GM19238 (cell line): ENCODE data around the gene CLCN7.
"Not testable (repeated sequence)": the region's sequence is repeated elsewhere in the genome, so short reads cannot be mapped to it uniquely, and the experiment has no call there.

Experiments
- DNase-seq: peaks from one replicate; pipeline ENCODE4 v3.0.0; 2011; ENCODE audit warnings: low spot score; ENCODE audit not compliant: insufficient read length

The CLCN7 gene

DNA sequence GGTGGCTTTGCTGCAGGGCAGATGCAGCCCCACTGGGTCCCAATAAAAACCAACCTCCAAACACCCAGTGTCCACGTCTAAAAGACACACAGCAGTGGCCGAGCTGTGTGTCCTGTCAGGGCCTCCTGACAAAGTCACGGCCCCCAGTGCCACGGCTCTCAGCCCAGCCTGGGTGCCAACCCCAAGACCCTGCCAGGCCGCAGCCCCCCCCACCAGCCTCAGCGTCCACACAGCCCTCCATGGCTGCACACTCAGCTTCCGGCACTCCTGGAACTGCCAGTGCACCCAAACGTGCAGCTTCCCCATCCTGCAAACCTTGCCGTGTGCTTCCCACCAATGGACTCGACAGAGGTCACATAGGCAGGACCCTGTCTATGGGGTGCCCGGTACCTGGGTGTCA is 26.9 kb downstream of the CLCN7 start:
- no peak for DNase-seq

DNA sequence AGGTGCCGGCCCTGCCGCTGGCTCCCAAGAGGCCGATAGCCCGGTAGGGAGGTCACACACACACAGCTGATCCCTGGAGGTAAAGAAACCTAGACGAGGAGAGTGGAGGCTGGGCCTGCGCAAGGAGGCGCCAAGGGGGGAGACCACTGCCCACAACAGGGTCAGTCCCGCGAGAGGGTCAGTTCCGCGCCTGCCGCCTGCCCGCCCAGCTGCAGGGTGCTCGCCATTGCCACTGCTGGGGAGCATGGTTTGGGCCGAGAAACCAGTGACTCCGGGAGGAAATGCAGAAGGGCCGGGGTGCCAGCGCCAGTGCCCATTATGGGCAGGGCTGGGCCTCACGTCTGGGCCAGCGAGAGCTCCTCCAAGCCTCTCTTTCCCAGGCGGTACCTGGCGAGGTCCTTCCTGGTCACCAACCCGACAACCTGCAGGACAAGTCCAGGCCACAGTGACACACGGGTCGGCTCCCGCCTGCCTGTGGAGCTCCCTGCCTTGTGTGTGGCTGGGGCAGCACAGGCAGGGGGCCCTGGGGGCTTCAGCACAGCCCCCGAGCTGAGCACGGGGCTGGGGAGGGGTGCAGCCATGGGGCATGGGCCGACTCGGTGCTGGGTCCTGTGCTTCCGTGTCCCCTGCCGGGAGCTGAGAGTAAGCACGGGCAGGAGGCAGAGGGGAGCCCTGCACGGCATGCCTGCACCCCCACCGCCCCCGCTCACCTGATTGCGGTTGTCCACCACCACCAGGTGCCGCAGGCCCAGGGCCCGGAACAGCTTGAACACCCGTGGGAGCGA is 28.3 kb downstream of the CLCN7 start:
- no peak for DNase-seq

- no peak for DNase-seq
Measured at GRCh38 chr16:1445518-1446203, 29.2 kb downstream of the CLCN7 start.

- no peak for DNase-seq
Measured at GRCh38 chr16:1444730-1445517, 29.9 kb downstream of the CLCN7 start.

DNA sequence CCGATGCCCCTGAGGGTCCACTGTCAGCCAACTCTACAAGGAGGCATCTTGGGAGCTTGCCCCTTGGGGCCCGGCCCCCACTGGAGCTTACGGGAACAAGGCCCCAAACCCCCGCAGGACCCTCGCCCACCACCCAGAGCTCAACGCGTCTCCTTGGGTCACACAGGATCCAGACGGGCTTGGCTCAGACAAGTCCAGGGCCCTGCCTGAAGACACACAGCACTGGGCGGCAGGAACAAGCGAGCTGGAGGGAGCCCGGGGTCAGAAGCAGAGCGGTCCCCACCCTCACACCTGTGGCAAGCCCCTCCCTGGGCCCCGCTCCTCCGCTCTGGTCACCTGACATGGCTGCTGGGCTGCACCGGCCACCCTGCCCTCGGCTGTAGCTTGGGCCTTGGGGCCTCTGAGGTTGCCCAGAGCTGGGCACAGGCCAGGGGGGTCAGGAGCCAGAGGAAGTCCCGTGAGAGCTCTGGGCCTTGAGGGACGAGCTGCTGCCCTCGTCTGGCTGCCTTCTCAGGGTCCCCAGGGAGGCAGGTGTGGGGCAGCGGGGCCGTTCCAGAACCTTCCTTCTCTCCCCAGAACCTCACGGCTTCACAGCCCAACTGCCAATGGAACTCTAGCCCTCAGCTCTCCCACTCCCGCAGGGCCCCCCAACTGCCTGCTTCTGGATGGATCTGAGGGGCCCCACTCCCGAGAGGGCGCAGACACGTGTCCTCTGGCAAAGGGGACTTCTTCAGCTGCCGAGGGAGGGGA is 30.7 kb downstream of the CLCN7 start, which contains the start of gene CCDC154:
TSS of gene CCDC154 (minus strand) at position 577 of the 750 bp plus-strand sequence. CDS start at position 343, 234 bp downstream.
- DNase-seq, result no peak

DNA sequence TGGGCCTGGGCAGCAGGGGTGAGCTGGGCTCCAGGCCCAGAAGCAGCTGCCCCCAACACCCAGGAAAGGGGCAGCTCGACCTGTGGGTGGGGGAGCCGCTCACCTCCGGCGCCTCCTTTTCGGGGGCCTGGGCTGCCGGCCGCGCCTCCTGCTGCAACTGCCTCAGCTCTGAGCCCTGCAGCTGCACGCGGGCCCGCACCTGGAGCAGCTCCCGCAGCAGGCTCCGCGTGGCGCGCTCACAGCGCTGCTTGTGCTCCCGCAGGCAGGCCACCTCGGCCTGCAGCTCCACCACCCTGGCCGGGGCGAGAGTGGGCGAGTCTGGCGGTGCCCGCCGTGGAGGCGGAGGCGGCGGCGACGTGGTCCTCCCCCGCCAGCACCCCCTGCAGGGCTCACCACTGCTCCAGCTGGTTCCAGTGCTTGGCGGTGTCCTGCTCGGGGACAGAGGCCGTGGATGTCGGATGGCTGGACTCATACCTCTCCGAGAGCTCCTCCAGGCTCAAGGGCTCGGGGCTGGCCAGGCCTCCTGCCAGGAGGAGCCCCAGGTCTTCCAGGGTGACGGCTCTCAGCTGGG is 31.3 kb downstream of the CLCN7 start:
- DNase-seq, result no peak

DNA sequence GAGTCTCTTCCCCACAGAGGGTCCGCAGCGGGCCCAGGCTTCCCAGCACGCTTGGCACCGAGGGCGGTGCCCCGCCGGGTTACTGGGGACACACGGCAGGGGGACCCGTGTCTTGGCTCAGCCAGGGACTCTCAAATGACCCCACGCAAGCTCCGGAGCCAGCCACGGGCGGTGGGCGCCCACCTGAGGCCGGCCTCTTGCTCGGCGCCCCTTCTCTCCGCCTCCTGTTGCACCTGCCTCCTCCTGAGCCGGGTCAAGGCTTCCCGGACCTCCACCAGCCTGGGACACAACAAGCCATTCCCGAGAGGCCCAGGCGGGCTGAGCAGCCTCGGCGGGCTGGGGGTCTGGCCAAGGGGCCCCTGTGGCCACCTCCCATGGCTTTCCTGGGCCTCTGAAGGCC is 32.1 kb downstream of the CLCN7 start:
- no peak for DNase-seq

- DNase-seq, result no peak
Measured at GRCh38 chr16:1441391-1441829, 33.4 kb downstream of the CLCN7 start.

GRCh38 chr16:1439699-1440074 is 35.1 kb downstream of the CLCN7 start:
- not testable (repeated sequence) for DNase-seq

DNA sequence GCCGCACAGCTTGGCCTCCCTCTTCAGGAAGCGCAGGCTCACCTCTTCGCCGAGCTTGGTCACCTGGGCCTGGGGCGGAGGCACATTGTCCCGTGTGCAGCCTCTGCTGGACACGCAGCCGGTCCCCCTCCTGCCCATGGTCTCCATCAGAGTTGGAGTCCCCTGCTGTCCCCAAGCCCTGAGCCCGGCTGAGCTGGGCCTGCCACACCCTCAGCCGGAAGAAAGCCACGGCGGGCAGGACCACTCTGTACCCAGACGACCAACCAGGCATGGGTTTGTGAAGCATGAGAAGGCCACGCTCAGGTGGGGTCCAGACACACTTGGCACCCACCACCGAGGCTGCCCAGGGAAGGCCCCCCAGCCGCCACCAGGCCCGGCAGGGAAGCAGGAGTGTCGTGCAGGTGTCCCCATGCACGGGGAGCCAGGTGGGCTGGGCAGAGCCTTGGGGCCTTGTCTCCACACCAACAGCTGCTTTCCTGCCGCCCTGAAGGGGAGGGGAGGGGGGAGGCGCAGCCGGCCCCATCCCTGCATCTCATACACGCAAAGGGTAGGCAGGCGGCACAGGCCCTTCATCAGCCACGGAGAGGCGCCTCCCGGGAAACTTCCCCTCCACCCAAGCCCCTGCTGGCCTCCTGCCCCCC is 35.6 kb downstream of the CLCN7 start:
- DNase-seq, result no peak

DNA sequence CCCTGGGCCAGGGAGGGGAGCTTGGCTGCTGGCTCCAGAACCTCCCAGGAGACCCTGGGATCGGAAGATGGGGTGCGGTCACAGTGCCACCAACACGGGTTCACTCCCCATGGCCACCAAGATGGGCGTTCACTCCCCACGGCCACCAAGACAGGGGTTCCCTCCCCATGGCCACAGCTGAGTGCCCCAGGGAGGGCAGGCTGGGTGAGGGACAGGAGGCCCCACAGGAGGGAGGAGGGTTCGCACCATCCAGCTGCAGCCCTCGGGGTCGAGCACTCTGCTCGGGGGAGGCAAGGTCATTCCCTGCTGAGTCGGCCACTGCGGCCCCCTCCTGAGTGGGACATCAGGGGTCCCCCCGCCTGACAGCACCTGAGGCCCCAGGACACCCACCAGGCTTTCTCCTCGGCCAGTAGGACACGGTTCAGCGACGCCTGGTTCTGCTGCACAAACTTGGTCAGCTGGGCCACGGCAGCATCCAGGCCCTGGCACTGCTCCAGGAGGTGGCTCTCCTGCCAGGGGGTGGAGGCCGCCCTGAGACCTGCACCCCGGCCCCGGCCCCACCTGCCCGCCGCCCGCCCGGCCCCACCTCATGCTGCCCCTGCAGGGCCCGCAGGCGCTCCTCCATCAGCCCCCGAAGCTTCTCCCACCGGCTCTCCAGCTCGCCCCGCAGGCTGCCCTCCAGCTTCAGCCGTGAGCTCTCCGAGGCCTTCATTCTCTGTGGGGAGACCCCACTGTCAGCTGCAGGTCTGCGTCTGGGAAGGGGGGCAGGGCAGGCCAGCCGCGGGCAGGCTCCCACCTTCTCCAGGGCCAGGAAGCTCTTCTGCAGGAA is 36.4 kb downstream of the CLCN7 start:
- no peak for DNase-seq

- no peak for DNase-seq
Measured at GRCh38 chr16:1437606-1438005, 37.2 kb downstream of the CLCN7 start.

- DNase-seq, result no peak
Measured at GRCh38 chr16:1436731-1437355, 38.0 kb downstream of the CLCN7 start.

DNA sequence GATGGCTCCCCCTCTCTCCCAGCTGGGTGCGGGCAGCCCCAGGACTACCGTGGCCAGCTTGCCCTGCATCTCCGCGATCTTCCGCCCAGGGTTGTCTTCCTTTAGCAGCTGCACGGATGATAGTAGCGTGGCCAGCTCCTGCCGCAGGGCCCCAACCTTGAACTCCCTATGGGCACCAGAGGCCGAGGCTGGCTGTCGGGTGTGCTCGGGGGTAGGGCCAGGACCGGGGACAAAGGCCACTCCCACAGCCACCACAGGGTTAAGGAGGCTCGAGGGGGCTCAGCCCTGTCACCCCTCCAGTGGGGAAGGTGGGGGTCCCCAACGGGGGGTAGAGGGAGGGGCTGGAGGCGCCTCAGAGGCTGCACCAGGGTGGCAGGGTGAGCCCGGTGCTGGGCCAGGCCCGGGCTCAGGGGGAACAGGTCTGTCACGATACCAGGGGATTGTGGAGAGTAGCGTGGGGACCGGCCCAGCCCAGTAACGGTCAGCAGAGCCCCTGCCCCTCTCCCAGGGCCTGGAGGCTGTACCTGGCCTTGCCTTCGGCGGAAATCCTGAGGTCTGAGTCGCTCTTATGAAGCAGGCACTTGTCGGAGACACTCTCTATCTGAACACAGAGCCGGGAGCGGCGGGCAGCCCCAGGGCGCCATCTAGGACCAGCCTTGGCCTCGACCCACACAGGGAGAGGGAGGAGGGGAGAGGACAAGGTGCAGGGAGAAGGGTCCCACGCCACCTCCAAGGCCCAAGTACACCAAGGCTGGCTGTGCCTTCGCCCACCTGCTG is 38.7 kb downstream of the CLCN7 start:
- no peak for DNase-seq

- no peak for DNase-seq
Measured at GRCh38 chr16:1434644-1435592, 39.9 kb downstream of the CLCN7 start.

DNA sequence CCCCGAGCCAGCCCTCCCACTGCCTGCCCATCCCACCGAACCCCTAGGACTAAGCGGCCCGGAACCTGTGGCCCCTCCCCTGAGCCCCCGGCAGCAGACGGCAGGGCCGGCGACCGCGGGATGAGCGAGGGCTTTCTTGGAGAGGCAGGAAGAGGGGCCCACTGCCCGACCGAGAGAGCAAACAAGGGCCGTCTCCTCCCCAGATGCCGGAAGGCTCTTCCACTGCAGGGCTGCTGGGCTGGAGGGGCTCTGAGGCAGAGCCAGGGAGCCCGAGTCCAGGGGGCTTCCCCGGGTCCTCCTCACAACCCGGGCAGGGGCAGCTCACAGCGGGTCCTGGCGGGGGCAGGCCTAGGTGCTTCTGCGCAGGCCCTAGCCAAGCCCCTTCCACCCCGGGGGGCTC is 41.1 kb downstream of the CLCN7 start:
- no peak for DNase-seq

- DNase-seq, result no peak
Measured at GRCh38 chr16:1433263-1433560, 41.6 kb downstream of the CLCN7 start.
